Activated CD4-positive, alpha-beta T cell treated with anti-CD3 and anti-CD28 coated beads for 36 hours (primary cell): ENCODE data around the gene CD9. TPM values are rescaled to one million over a fixed set of nuclear protein-coding genes. Genes with fewer than 3 reads are reported as not detected.

ENCODE experiments used
- ATAC-seq: fragments of 200-7000 bp; cut with Tn5 transposase; one replicate; pipeline ENCODE4 v1.10.0; 2021; ENCODE audit warnings: mild to moderate bottlenecking, moderate library complexity
- CTCF ChIA-PET: fragments of 350-600 bp; sonication (Branson Sonifier 250); formaldehyde crosslinking; loops from one replicate; lab custom pipeline; 2021; ENCODE audit warnings: antibody characterized with exemption; lab: Charles Lee
- POLR2A ChIA-PET: fragments of 350-600 bp; sonication (Branson Sonifier 250); formaldehyde crosslinking; loops from one replicate; lab custom pipeline; 2021; ENCODE audit warnings: antibody characterized with exemption, inconsistent platforms; lab: Charles Lee
- DNase-seq: peaks from one replicate; pipeline ENCODE4 v3.0.0-alpha.2; 2020
- H3K27ac Mint-ChIP-seq: one replicate; pipeline ENCODE4 v1.8.0; 2021; ENCODE audit warnings: mixed read lengths
- H3K27me3 Mint-ChIP-seq: one replicate; pipeline ENCODE4 v1.8.0; 2021; ENCODE audit warnings: mixed read lengths
- H3K36me3 Mint-ChIP-seq: one replicate; pipeline ENCODE4 v1.8.0; 2021; ENCODE audit warnings: low read depth, mixed read lengths
- H3K4me1 Mint-ChIP-seq: one replicate; pipeline ENCODE4 v1.8.0; 2021; ENCODE audit warnings: mixed read lengths
- H3K4me3 Mint-ChIP-seq: one replicate; pipeline ENCODE4 v1.8.0; 2021; ENCODE audit warnings: mild to moderate bottlenecking, moderate library complexity, mixed read lengths
- H3K9me3 Mint-ChIP-seq: one replicate; pipeline ENCODE4 v1.8.0; 2021; ENCODE audit warnings: low read depth, mixed read lengths
- intact Hi-C, 2 experiments: fragments of 100-400 bp; cut with DNase I in 1 of 2; cut with micrococcal nuclease in 1 of 2; formaldehyde crosslinking; loops; one replicate each; pipeline versions ENCODE4 v1.14.2 to v1.15.1; 2022 to 2024; cut with DNase I, micrococcal nuclease
- total RNA-seq, 2 experiments: library from RNA; stranded (reverse); gene quantifications; one replicate each; pipeline ENCODE4 v1.2.3, GENCODE V29; 2021

Gene CD9
- total RNA-seq, 2 experiments from 2014 or later, result 11.5 to 12.8 TPM

DNA sequence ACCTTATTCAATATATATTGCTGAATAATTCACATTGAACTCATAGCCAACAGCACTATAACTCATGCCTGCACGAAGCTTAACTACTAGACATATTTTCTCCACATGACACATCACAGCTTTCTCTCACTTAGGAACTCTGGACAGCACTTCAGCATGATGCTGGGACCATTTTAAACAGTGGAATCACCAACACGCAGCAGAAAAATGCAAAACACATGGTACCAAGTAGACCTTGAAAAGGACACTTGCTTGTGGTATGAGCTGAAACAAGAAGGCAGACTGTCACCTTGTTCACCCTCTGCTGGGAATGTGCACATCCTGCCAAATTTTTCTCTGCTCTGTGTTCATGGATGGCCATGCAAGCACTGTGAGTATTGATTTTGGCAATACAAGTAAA, 34.8 kb upstream of the CD9 start:
- H3K4me1 Mint-ChIP-seq, result peaks cover 32% of the 10 kb centered on the region
- H3K27ac Mint-ChIP-seq, result no peak overlapping the region
- H3K36me3 Mint-ChIP-seq, result no peaks in the 10 kb centered on the region
- DNase-seq (no peak), ATAC-seq (no peak)
- no peak overlapping the region for H3K4me3 Mint-ChIP-seq
- no peaks in the 10 kb centered on the region for H3K9me3 Mint-ChIP-seq
- CTCF ChIA-PET, result no interaction called here
- intact Hi-C loops, result loop anchor here in 1 of 2 experiments (10.0 kb wide), 1 partner anchor 101 kb away; no protein-coding TSS in a partner anchor
- H3K27me3 Mint-ChIP-seq, result no peaks in the 10 kb centered on the region
- POLR2A ChIA-PET, result no interaction called here

DNA sequence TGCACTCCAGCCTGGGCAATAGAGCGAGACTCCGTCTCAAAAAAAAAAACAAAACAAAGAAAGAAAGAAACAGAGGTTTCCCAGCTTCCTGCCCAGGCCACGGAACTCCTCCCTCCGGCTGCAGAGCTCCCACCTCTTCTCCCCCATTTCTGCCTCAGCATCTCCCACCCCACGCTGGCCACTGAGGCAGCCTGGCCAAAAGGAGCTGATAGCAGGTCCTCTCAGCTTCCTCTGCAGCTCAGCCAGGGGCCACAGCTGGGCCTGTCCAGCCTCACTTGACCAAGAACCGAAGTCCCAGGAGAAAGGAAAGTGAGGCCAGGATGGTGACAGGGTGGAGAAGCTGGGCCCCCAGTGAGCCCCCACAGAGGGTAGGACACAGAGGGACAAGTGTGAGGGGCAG, 33.4 kb upstream of the CD9 start:
- Mint-ChIP-seq H3K27ac (peak overlapping the region; percentile 87), H3K9me3 (no peaks in the 10 kb centered on the region), H3K36me3 (no peaks in the 10 kb centered on the region), H3K4me3 (no peak overlapping the region), H3K4me1 (peaks cover 32% of the 10 kb centered on the region), H3K27me3 (no peaks in the 10 kb centered on the region)
- POLR2A ChIA-PET, result interaction anchor here (0.7 kb wide), 1 partner anchor 30 kb away, joined by 6 read pairs; no protein-coding TSS in a partner anchor
- CTCF ChIA-PET, result interaction anchor here (0.6 to 2.0 kb wide), 3 partner anchors 33 to 304 kb away, joined by 3 to 5 read pairs (median 3); partner anchors contain the start of gene VAMP1
- DNase-seq, result no peak
- ATAC-seq, result no peak
- intact Hi-C loops, result loop anchor here (1.0 to 10.0 kb wide), 4 partner anchors 26 to 111 kb away; no protein-coding TSS in a partner anchor

DNA sequence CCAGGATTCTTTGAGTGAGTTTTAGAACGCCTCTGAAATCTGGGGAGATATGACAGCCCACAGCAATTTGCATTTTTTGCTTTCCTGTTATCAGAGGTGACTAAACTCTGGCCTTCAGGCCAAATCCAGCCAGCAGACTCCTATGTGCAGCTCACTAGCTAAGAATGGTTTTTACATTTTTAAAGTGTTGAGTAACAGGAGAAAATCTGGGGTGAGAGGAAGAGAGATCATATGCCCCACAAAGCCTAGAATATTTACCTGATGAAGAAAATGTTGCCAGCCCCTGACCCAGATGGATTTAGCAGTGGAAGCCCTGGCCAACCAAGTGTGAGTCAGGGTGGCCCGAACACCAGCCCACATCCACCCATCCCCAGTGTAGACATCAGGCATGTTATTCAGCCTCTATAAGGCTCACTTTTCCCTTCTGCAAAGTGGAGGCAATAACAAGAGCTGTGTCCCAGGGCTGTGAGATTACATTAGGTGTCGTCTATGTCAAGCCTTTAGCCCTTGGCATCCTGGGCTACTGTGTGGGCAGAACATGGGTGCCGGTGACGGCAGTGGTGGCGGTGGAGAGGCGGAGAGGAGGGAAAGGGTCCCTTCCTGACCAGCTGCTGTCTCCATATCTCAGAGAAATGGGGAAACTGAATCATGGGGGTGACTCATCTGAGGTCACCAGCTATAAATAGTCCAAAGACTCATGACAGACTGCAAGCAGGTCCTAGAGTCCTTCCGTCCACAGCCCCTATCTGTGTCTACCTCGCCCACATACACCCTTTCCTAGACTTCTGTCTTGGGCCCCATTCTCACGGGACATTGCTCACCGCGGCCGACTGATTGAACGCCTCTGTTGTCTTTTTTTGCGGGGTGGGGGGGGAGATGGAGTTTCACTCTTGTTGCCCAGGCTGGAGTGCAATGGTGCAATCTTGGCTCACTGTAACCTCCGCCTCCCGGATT, 32.6 kb upstream of the CD9 start:
- ChIA-PET POLR2A (interaction anchor here (0.8 kb wide), 1 partner anchor 26 kb away, joined by 3 read pairs; no protein-coding TSS in a partner anchor), CTCF (interaction anchor here (0.6 to 2.0 kb wide), 8 partner anchors 20 to 736 kb away, joined by 3 to 5 read pairs (median 3); partner anchors contain the start of gene CD9)
- no peaks in the 10 kb centered on the region for H3K27me3 Mint-ChIP-seq
- no peaks in the 10 kb centered on the region for H3K36me3 Mint-ChIP-seq
- H3K9me3 Mint-ChIP-seq, result no peaks in the 10 kb centered on the region
- ATAC-seq, result peak; percentile 89
- H3K27ac Mint-ChIP-seq, result peak overlapping the region; percentile 87
- peak overlapping the region; percentile 26 for H3K4me3 Mint-ChIP-seq
- intact Hi-C loops, result loop anchor here (1.0 to 10.0 kb wide), 7 partner anchors 26 to 111 kb away; no protein-coding TSS in a partner anchor
- H3K4me1 Mint-ChIP-seq, result peaks cover 32% of the 10 kb centered on the region
- DNase-seq, result peak; percentile 84

DNA sequence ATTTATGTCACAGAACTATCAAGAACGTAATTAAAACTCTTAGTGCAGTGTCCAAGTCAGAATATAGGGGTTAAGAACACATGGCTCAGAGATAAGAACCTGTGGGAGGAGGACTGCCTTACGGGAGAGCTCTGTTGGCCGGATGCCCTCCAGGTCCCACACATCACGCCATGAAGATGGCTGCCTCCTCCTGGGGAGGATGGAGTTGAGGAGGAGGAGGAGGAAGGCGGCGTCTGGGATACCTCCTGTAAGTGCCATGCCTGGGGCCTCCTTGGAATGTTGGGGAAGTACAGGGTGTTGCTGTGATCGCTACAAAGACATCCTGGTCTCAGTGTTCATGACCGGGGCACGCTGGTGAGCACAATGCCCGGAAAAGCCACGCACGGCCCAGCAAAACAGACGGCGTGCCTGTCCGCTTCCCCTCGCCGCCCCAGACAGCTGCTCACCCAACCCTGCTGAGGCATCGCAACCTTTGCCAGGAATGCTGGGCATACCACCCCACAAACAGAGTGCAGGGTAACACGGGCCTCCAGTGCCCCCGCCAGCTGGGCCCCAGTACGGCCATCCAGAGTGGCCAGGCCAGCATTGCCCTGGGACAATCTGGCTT, 28.7 kb upstream of the CD9 start:
- Mint-ChIP-seq H3K27me3 (no peaks in the 10 kb centered on the region), H3K36me3 (no peaks in the 10 kb centered on the region), H3K4me1 (peaks cover 32% of the 10 kb centered on the region), H3K27ac (no peak overlapping the region), H3K4me3 (no peak overlapping the region), H3K9me3 (no peaks in the 10 kb centered on the region)
- intact Hi-C loops, result no loop called here
- POLR2A ChIA-PET, result no interaction called here
- CTCF ChIA-PET, result no interaction called here
- DNase-seq (no peak), ATAC-seq (no peak)

DNA sequence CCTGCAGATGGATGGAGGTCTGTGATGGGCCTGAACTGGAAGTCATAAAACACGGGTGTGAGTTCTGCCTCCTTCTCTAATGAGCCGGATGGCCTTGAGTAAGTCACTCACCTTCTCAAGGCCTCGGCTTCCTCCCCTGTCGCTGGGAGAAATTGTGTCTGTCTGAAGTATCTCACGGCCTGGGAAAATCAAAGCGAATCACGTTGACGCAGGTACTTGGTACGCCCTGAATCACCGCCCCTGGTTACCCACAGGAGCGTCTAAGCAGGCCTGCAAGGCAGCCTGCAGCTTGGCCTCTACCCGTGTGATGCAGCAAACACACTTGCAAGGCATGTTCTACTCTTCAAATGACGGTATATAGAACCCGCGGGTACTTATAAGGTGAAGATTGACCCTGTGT, 28.1 kb upstream of the CD9 start:
- ATAC-seq (no peak), DNase-seq (no peak)
- ChIA-PET CTCF (no interaction called here), POLR2A (no interaction called here)
- Mint-ChIP-seq H3K36me3 (no peaks in the 10 kb centered on the region), H3K4me3 (no peak overlapping the region), H3K27me3 (no peaks in the 10 kb centered on the region), H3K4me1 (peaks cover 26% of the 10 kb centered on the region), H3K27ac (no peak overlapping the region), H3K9me3 (no peaks in the 10 kb centered on the region)
- intact Hi-C loops, result no loop called here

DNA sequence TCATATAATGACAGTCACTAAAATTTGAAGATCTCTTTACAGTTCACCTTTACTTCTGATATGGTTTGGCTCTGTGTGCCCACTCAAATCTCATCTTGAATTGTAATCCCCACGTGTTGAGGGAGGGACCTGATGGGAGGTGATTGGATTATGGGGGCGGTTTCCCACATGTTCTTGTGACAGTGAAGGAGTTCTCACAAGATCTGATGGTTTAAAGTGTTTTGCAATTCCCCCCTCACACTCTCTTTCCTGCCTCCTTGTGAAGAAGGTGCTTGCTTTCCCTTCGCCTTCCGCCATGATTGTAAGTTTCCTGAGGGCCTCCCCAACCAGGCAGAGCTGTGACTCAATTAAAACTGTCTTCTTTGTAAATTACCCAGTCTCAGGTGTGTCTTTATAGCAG, 27.3 kb upstream of the CD9 start:
- H3K27me3 Mint-ChIP-seq, result no peaks in the 10 kb centered on the region
- ChIA-PET CTCF (interaction anchor here (0.8 to 1.0 kb wide), 2 partner anchors 16 to 23 kb away, joined by 3 read pairs; no protein-coding TSS in a partner anchor), POLR2A (no interaction called here)
- no peak overlapping the region for H3K27ac Mint-ChIP-seq
- H3K9me3 Mint-ChIP-seq, result no peaks in the 10 kb centered on the region
- ATAC-seq (no peak), DNase-seq (no peak)
- no peak overlapping the region for H3K4me3 Mint-ChIP-seq
- intact Hi-C loops, result no loop called here
- no peaks in the 10 kb centered on the region for H3K36me3 Mint-ChIP-seq
- H3K4me1 Mint-ChIP-seq, result peaks cover 18% of the 10 kb centered on the region

DNA sequence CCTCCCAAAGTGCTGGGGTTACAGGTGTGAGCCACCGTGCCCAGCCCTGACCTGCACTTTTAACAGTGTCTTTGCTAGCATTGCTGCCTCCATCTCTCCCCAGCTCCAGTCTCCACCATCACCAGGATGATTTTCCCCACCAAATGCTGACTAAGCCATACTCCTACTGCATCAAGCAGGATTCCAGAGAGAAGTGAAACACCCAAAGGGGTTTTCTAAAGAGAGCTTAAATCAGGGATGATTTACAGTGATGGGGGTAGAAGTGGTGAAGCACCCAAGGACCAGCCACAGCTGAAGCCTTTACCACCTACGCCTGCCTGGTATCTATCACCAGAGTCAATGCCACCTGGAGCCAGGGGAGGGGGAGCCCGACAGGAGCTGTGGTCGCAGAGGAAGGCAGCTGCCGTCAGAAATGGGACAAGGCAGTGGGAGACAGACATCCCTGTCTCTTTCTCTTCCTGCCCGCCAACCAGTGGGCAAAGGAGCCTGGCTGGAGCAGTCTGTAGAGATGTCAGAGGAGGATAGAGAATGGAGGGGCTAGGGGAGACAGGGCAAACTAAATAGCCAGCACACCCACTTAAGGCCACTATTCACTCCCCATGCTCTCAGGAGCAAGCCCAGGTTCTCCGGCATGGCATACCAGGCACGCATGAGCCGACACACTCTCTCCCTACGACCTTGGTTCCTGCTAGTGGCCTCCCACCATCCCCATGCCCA, 22.4 kb upstream of the CD9 start:
- intact Hi-C loops, result no loop called here
- Mint-ChIP-seq H3K9me3 (no peaks in the 10 kb centered on the region), H3K4me1 (no peaks in the 10 kb centered on the region), H3K36me3 (no peaks in the 10 kb centered on the region), H3K27me3 (no peaks in the 10 kb centered on the region), H3K27ac (no peak overlapping the region), H3K4me3 (no peak overlapping the region)
- POLR2A ChIA-PET, result interaction anchor here (0.5 kb wide), 1 partner anchor 9 kb away, joined by 3 read pairs; no protein-coding TSS in a partner anchor
- CTCF ChIA-PET, result no interaction called here
- ATAC-seq, result no peak
- no peak for DNase-seq

DNA sequence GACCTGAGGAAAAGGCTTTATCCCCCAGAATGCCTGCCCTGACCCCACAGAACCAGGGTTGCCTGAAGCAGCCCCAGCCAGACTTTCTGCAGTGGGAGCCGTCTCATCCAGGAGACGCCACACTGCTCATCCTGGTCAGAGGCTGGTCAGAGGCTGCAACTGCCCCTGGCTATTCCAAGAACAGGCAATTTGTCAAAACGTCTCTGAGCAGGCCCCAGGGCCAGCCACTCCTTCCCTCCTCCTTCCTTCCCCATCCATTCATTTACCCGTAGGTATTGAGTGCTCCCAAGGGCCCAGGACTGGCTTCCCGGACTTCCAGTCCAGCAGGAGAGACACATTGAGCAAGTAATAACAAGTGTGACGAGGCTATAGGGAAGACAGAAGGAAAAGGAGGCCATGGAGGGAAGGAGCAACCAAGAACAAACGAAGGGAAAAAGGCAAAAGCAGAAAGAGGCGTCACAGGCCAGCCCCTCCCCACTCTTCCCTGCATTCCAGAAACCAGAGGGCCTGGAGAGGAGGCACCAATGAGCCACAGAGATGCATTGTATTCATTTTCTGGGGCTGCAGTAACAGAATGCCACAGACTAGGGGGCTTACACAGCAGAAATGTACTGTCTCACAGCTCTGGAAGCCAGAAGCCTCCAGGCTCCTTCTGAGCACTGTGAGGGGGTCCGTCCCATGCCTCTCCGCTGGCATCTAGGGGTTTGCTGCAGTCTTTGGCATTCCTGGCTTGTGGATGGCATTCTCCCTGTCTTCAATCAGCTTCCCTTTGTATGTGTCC, 21.0 kb upstream of the CD9 start:
- CTCF ChIA-PET, result interaction anchor here (0.9 kb wide), 1 partner anchor 16 kb away, joined by 5 read pairs; no protein-coding TSS in a partner anchor
- Mint-ChIP-seq H3K9me3 (no peaks in the 10 kb centered on the region), H3K27ac (no peak overlapping the region), H3K4me3 (no peak overlapping the region), H3K4me1 (no peaks in the 10 kb centered on the region), H3K27me3 (no peaks in the 10 kb centered on the region), H3K36me3 (no peaks in the 10 kb centered on the region)
- intact Hi-C loops, result no loop called here
- DNase-seq (no peak), ATAC-seq (no peak)
- POLR2A ChIA-PET, result no interaction called here

DNA sequence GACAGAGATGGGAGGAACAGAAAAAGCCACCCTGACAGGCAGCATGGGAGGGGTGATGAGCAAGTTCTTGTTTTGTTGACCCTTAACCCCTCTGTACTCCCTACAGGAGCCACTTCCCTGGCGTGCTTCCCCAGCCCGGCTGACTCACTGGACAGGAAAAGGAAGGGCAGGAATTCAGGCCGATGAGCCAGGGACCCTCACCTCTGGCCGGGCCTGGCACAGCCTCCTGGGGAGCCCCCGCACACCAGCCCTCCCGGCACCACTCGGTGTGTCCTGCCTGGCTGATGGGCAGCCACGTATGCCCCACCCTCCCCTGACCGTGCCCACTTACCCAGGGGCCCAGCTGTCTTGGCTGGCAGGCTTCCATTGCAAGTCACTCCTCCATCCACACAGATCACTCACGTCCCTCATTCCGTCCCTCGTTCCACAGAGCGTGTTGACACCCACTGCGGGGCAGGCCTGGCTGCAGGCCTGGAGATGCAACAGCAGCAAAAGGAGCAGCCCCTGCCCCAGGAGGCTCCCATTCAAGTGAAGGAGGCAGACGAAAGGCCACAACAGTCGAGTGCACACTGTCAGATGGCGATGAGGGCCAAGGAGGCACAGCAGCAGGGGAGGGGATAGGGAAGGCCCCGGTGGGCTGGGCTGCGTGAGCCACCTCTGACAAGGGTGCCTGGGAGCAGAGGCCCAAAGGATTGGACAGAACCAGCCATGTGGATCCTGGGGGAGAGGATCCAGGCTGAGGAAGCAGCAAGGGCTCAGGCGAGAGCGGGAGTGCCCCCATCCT, 19.7 kb upstream of the CD9 start:
- H3K9me3 Mint-ChIP-seq, result no peaks in the 10 kb centered on the region
- no peaks in the 10 kb centered on the region for H3K4me1 Mint-ChIP-seq
- H3K27me3 Mint-ChIP-seq, result no peaks in the 10 kb centered on the region
- no peaks in the 10 kb centered on the region for H3K36me3 Mint-ChIP-seq
- intact Hi-C loops, result no loop called here
- CTCF ChIA-PET, result no interaction called here
- no peak overlapping the region for H3K4me3 Mint-ChIP-seq
- no peak for DNase-seq
- no peak for ATAC-seq
- H3K27ac Mint-ChIP-seq, result no peak overlapping the region
- POLR2A ChIA-PET, result no interaction called here

DNA sequence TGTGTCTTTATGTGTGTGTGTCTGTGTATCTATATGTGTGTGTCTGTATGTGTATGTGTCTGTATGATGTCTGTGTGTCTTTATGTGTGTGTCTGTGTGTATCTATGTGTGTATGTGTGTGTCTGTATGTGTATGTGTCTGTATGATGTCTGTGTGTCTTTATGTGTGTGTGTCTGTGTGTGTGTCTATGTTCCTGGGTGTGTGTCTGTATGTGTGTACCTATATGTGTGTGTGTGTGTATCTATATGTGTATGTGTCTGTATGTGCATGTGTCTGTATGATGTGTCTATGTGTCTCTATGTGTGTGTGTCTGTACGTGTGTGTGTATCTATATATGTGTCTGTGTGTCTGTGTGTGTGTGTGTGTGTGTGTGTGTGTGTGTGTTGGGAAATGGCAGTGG, 19.0 kb upstream of the CD9 start:
- H3K9me3 Mint-ChIP-seq, result no peaks in the 10 kb centered on the region
- CTCF ChIA-PET, result interaction anchor here (0.6 kb wide), 1 partner anchor 11 kb away, joined by 3 read pairs; no protein-coding TSS in a partner anchor
- ATAC-seq (no peak), DNase-seq (no peak)
- no peaks in the 10 kb centered on the region for H3K27me3 Mint-ChIP-seq
- no peaks in the 10 kb centered on the region for H3K4me1 Mint-ChIP-seq
- POLR2A ChIA-PET, result no interaction called here
- H3K4me3 Mint-ChIP-seq, result no peak overlapping the region
- intact Hi-C loops, result no loop called here
- no peaks in the 10 kb centered on the region for H3K36me3 Mint-ChIP-seq
- no peak overlapping the region for H3K27ac Mint-ChIP-seq
